Sciatic nerve (tissue), 2 donors: ENCODE results near the gene PTPA. TPM values are rescaled to one million over a fixed set of nuclear protein-coding genes. Genes with fewer than 3 reads are reported as not detected.
"Not testable (repeated sequence)": the region's sequence is repeated elsewhere in the genome, so short reads cannot be mapped to it uniquely, and the experiment has no call there.

Experiments used
- ATAC-seq: fragments of 200-7000 bp; cut with Tn5 transposase; one replicate; pipeline ENCODE4 v1.9.1; 2020; ENCODE audit warnings: mild to moderate bottlenecking, moderate library complexity
- DNase-seq: peaks from one replicate; pipeline ENCODE4 v3.0.0-alpha.2; 2020; ENCODE audit warnings: low spot score
- intact Hi-C: fragments of 100-400 bp; cut with DNase I; formaldehyde crosslinking; loops from one replicate; pipeline ENCODE4 v1.14.2; 2022
- total RNA-seq: library from RNA; stranded (reverse); fragmentation: NEBNext Ultra II Directional; extraction: Animal tissue kit (Norgen Biotek cat#: 25700); gene quantifications from one replicate; pipeline ENCODE4 v1.2.1, GENCODE V29; 2021
- donor health status: DM: no; HTN: no; CAD: no.
- donor health status: DM: no; HTN: no; CAD: no.

PTPA gene
- total RNA-seq, 1 donor from 2014 or later, result 78.2 TPM

- ATAC-seq (no peak), DNase-seq (no peak)
- intact Hi-C loops, result no loop called here
Measured at GRCh38 chr9:129181246-129181645, 70.0 kb downstream of the PTPA start.

GRCh38 chr9:129182122-129182521, 70.9 kb downstream of the PTPA start:
- no peak for DNase-seq
- no peak for ATAC-seq
- intact Hi-C loops, result no loop called here

GRCh38 chr9:129182625-129183494, 71.6 kb downstream of the PTPA start:
- ATAC-seq, result no peak
- intact Hi-C loops, result no loop called here
- no peak for DNase-seq

- intact Hi-C loops, result no loop called here
- ATAC-seq (peak; percentile 24), DNase-seq (no peak)
Measured at GRCh38 chr9:129183495-129184218, 72.4 kb downstream of the PTPA start.

GRCh38 chr9:129184219-129184524, 73.0 kb downstream of the PTPA start:
- DNase-seq, result no peak
- intact Hi-C loops, result no loop called here
- ATAC-seq, result no peak

GRCh38 chr9:129184596-129185122, 73.4 kb downstream of the PTPA start:
- DNase-seq (no peak), ATAC-seq (no peak)
- intact Hi-C loops, result no loop called here

- no peak for DNase-seq
- intact Hi-C loops, result no loop called here
- no peak for ATAC-seq
Measured at GRCh38 chr9:129185402-129185801, 74.2 kb downstream of the PTPA start.

GRCh38 chr9:129185991-129186390, 74.8 kb downstream of the PTPA start:
- intact Hi-C loops, result no loop called here
- ATAC-seq (no peak), DNase-seq (no peak)

- intact Hi-C loops, result no loop called here
- no peak for DNase-seq
Measured at GRCh38 chr9:129187042-129187441, 75.8 kb downstream of the PTPA start.

GRCh38 chr9:129189971-129190370, 78.8 kb downstream of the PTPA start:
- intact Hi-C loops, result loop anchor here (10.0 kb wide), 1 partner anchor 125 kb away; no protein-coding TSS in a partner anchor
- not testable (repeated sequence) for ATAC-seq, DNase-seq

More at GRCh38 chr9:129187042-129187441, 75.8 kb downstream of the PTPA start:
- no peak for ATAC-seq

GRCh38 chr9:129191234-129191633, 80.0 kb downstream of the PTPA start:
- DNase-seq (no peak), ATAC-seq (no peak)
- intact Hi-C loops, result loop anchor here (10.0 kb wide), 1 partner anchor 124 kb away; no protein-coding TSS in a partner anchor

- intact Hi-C loops, result loop anchor here (10.0 kb wide), 1 partner anchor 121 kb away; no protein-coding TSS in a partner anchor
- no peak for ATAC-seq
Measured at GRCh38 chr9:129193655-129194054, 82.4 kb downstream of the PTPA start.

GRCh38 chr9:129194221-129194620, 83.0 kb downstream of the PTPA start:
- ATAC-seq, result no peak
- DNase-seq, result no peak
- intact Hi-C loops, result loop anchor here (10.0 kb wide), 1 partner anchor 121 kb away; no protein-coding TSS in a partner anchor

More at GRCh38 chr9:129193655-129194054, 82.4 kb downstream of the PTPA start:
- DNase-seq, result no peak

- intact Hi-C loops, result loop anchor here (10.0 kb wide), 1 partner anchor 119 kb away; no protein-coding TSS in a partner anchor
- ATAC-seq (no peak), DNase-seq (no peak)
Measured at GRCh38 chr9:129195606-129196005, 84.4 kb downstream of the PTPA start.

- not testable (repeated sequence) for ATAC-seq, DNase-seq
- intact Hi-C loops, result loop anchor here (10.0 kb wide), 1 partner anchor 118 kb away; no protein-coding TSS in a partner anchor
Measured at GRCh38 chr9:129197045-129197444, 85.8 kb downstream of the PTPA start.

- DNase-seq (no peak), ATAC-seq (peak; percentile 20)
- intact Hi-C loops, result loop anchor here (10.0 kb wide), 1 partner anchor 117 kb away; no protein-coding TSS in a partner anchor
Measured at GRCh38 chr9:129197978-129198318, 86.7 kb downstream of the PTPA start.
